Subcutaneous adipose tissue (tissue), 4 donors: ENCODE data around the gene RANBP3. TPM values are rescaled to one million over a fixed set of nuclear protein-coding genes. Genes with fewer than 3 reads are reported as not detected.

Experiments
- total RNA-seq, 4 donors: library from RNA; depleted of rRNA; stranded (reverse); fragments of >200 nt; gene quantifications; one replicate each; pipeline ENCODE4 v1.1.0, GENCODE V29; 2016
- TF ChIP-seq, protein P1 (sequence below): fragments of 450-650 bp; IDR thresholded peaks from one replicate; pipeline ENCODE4 v1.5.1; 2016; ENCODE audit warnings: low read depth, mild to moderate bottlenecking, control low read depth, antibody characterized with exemption, moderate library complexity

The RANBP3 gene
- total RNA-seq, 4 donors from 2014 or later: 28.8 to 84.2 (median 57.7) TPM

DNA sequence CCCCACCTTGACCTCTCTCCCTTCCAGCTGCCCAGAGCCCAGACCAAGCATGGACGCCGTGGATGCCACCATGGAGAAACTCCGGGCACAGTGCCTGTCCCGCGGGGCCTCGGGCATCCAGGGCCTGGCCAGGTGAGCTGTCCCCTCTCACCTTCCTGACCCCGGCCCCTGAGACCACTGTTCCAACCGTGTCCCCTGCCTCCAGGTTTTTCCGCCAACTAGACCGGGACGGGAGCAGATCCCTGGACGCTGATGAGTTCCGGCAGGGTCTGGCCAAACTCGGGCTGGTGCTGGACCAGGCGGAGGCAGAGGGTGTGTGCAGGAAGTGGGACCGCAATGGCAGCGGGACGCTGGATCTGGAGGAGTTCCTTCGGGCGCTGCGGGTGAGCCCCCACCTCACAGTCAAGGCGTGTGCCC lies 63.6 kb downstream of the RANBP3 start:
- TF ChIP-seq, protein P1, sequence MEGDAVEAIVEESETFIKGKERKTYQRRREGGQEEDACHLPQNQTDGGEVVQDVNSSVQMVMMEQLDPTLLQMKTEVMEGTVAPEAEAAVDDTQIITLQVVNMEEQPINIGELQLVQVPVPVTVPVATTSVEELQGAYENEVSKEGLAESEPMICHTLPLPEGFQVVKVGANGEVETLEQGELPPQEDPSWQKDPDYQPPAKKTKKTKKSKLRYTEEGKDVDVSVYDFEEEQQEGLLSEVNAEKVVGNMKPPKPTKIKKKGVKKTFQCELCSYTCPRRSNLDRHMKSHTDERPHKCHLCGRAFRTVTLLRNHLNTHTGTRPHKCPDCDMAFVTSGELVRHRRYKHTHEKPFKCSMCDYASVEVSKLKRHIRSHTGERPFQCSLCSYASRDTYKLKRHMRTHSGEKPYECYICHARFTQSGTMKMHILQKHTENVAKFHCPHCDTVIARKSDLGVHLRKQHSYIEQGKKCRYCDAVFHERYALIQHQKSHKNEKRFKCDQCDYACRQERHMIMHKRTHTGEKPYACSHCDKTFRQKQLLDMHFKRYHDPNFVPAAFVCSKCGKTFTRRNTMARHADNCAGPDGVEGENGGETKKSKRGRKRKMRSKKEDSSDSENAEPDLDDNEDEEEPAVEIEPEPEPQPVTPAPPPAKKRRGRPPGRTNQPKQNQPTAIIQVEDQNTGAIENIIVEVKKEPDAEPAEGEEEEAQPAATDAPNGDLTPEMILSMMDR: no peak

DNA sequence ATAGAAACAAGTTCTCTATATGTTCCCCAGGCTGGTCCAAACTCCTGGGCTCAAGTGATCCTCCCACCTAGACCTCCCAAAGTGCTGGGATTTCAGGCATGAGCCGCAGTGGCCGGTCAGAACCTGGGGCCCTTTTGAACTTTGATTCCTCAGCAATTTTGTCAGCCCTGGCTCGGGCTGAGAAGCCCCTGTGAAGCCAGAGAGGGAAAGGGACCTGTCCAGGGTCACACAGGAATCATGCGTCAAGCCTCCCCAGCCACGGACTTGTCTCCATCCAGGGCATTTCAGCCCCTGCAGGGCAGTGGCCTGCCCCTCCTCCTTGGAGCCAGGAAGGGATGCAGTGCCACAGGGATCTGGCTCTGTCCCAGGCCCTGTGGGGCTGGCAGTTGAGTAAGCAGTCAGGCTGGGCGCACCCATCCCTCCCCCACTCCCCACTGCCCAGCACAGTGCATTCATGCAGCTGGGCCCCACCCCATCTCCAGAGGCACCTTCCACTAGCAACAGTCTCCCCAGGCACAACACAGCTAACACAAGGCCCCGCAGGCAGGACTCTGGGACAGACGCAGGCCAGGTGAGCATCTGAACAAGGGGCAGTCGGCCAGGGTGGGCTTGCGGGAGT lies 64.1 kb downstream of the RANBP3 start, which contains the start of gene CAPS:
Gene CAPS, plus strand, starts transcription at position 516 of the 619 bp plus-strand sequence. CDS start 153 bp downstream, outside the sequence.
- TF ChIP-seq, protein P1: no peak

DNA sequence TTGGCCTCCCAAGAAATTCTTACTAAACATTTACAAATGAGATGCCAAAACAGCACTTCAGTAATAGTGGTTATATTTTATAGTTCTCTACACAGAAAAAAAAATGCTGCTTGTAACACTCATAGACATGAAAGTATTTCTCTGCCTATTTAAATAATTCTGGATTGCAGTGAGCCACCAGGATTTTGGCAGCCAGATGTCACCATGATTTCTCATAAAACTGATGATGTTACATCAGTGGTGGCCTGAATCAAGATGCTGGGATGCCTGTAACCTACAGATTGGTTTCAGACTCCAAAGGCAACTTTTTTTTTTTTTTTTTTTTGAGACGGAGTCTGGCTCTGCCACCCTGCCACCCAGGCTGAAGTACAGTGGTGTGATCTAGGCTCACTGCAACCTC lies 66.6 kb downstream of the RANBP3 start:
- TF ChIP-seq, protein P1: no peak

DNA sequence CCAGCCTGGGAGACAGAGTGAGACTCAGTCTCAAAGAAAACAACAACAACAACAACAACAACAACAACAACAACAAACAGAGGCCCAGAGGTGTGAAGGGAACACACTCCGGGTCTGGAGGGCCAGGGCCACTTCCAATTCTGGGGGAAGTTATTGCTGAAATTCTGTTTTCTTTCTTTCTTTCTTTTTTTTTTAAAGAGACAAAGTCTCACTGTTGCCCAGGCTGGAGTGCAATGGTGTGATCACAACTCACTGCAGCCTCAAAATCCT lies 67.4 kb downstream of the RANBP3 start:
- TF ChIP-seq, protein P1: no peak

DNA sequence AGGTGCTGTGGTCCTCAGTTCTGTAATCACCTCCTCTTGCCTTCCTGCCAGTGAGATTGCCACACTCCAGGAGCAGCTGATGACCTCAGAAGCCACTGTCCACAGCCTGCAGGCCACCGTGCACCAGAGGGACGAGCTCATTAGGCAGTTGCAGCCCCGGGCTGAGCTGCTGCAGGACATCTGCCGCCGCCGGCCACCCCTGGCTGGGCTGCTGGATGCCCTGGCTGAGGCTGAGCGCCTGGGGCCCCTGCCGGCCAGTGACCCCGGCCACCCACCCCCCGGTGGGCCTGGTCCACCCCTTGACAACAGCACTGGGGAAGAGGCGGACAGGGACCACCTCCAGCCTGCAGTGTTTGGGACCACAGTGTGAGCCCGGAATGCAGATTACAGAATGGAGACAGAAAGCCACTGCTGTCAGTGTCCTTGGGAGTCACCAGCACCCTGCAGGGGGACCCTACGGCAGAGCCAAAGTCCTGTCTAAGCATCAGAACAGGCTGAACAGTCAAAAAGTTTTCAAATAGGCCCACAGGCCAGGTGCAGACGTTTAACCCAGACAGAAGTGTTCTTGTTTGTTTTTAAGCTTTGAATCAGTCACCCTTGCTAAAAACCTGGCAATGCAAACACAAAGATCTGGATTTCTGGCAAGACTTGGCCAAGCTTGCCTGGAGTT lies 69.0 kb downstream of the RANBP3 start:
- TF ChIP-seq, protein P1: no peak

DNA sequence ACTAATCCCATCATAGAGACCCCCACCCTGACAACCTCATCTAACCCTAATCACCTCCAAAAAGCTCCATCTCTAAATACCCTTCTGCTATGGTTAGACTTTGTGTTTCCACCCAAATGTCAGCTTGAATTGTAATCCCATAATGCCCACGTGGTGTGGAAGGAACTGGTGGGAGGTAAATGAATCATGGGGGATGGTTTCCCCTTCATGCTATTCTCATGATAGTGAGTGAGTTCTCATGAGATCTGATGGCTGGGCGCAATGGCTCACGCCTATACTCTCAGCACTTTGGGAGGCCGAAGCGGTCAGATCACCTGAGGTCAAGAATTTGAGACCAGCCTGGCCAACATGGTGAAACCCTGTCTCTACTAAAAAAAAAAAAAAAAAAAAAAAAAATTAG lies 70.7 kb downstream of the RANBP3 start:
- TF ChIP-seq, protein P1: no peak

DNA sequence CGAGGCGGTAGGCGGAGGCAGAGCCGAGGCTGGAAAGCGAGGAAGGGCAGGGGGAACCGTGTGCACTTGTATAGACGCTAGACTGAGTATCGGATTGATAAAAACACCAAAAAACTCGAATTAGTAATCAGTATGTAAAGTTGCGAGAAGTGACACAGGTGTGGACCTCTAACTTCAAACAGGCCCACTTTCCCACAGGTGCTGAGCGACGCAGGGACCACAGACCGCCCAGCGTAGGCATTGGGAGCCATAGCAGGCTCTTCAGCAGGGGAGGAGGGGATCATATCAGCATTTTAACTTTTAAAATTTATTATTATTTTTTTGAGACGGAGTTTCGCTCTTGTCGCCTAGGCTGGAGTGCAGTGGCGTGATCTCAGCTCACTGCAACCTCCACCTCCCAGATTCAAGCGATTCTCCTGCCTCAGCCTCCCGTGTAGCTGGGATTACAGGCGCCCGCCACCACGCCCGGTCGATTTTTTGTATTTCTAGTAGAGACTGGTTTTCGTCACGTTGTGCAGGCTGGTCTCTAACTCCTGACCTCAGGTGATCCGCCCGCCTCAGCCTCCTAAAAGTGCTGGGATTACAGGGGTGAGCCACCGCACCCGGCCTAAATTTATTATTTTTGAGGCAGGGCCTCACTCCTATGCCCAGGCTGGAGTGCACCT lies 72.7 kb downstream of the RANBP3 start:
- TF ChIP-seq, protein P1: no peak
